ENCODE results near the gene CBFA2T2.

The CBFA2T2 gene

GRCh38 chr20:33606118-33606771, 116.3 kb downstream of the CBFA2T2 start:
- TF ChIP-seq TAF1 (IDR thresholded peaks at IDR 0.05; ENCODE audit: borderline replicate concordance, insufficient read depth, low read length) (no peak), SIN3A (IDR thresholded peaks at IDR 0.05; ENCODE audit: borderline replicate concordance, insufficient read depth, low read length) (no peak), POLR2AphosphoS5 (IDR thresholded peaks at IDR 0.05; ENCODE audit: low read depth, low read length) (no peak), FOXP2 (optimal IDR thresholded peaks at IDR 0.05; ENCODE audit: borderline replicate concordance, extremely low read depth, extremely low read length, insufficient read depth) (no peak)
- TF ChIP-seq, protein P1, sequence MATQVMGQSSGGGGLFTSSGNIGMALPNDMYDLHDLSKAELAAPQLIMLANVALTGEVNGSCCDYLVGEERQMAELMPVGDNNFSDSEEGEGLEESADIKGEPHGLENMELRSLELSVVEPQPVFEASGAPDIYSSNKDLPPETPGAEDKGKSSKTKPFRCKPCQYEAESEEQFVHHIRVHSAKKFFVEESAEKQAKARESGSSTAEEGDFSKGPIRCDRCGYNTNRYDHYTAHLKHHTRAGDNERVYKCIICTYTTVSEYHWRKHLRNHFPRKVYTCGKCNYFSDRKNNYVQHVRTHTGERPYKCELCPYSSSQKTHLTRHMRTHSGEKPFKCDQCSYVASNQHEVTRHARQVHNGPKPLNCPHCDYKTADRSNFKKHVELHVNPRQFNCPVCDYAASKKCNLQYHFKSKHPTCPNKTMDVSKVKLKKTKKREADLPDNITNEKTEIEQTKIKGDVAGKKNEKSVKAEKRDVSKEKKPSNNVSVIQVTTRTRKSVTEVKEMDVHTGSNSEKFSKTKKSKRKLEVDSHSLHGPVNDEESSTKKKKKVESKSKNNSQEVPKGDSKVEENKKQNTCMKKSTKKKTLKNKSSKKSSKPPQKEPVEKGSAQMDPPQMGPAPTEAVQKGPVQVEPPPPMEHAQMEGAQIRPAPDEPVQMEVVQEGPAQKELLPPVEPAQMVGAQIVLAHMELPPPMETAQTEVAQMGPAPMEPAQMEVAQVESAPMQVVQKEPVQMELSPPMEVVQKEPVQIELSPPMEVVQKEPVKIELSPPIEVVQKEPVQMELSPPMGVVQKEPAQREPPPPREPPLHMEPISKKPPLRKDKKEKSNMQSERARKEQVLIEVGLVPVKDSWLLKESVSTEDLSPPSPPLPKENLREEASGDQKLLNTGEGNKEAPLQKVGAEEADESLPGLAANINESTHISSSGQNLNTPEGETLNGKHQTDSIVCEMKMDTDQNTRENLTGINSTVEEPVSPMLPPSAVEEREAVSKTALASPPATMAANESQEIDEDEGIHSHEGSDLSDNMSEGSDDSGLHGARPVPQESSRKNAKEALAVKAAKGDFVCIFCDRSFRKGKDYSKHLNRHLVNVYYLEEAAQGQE (IDR thresholded peaks at IDR 0.05; ENCODE audit: insufficient read depth in 1 of 2, low read depth in 2 of 2, low read length in 2 of 2): no peak

DNA sequence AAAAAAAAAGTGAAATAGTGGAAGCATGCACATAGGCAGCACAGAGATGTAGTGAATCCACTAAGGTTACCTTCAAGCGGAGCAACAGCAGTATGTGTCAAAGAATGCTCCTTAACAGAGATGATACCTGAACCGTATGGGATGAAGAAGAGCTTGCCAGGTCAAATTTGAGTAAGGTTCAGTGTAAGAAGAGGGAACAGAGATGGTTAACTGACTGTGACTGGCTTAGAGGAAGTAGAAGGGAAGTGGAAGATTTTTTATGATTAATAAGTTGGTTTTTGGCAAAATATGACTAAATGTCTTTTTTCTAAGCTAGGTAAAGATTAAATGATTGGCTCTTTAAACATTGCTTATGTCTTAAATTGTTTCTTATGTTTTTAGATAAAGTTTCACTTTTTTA, 119.6 kb downstream of the CBFA2T2 start:
- no peak for TF ChIP-seq POLR2AphosphoS5 (IDR thresholded peaks at IDR 0.05; ENCODE audit: low read depth, low read length)
- TF ChIP-seq TAF1 (IDR thresholded peaks at IDR 0.05; ENCODE audit: borderline replicate concordance, insufficient read depth, low read length): no peak
- no peak for TF ChIP-seq FOXP2 (optimal IDR thresholded peaks at IDR 0.05; ENCODE audit: borderline replicate concordance, extremely low read depth, extremely low read length, insufficient read depth)
- TF ChIP-seq SIN3A (IDR thresholded peaks at IDR 0.05; ENCODE audit: borderline replicate concordance, insufficient read depth, low read length): no peak
- TF ChIP-seq, protein P1 (IDR thresholded peaks at IDR 0.05; ENCODE audit: insufficient read depth in 1 of 2, low read depth in 2 of 2, low read length in 2 of 2): no peak

GRCh38 chr20:33611106-33611505, 121.2 kb downstream of the CBFA2T2 start:
- no peak for TF ChIP-seq TAF1 (IDR thresholded peaks at IDR 0.05; ENCODE audit: borderline replicate concordance, insufficient read depth, low read length)
- TF ChIP-seq SIN3A (IDR thresholded peaks at IDR 0.05; ENCODE audit: borderline replicate concordance, insufficient read depth, low read length): no peak
- TF ChIP-seq POLR2AphosphoS5 (IDR thresholded peaks at IDR 0.05; ENCODE audit: low read depth, low read length): no peak

GRCh38 chr20:33612001-33612400, 122.1 kb downstream of the CBFA2T2 start:
- TF ChIP-seq SIN3A (IDR thresholded peaks at IDR 0.05; ENCODE audit: borderline replicate concordance, insufficient read depth, low read length) (no peak), FOXP2 (optimal IDR thresholded peaks at IDR 0.05; ENCODE audit: borderline replicate concordance, extremely low read depth, extremely low read length, insufficient read depth) (no peak), TAF1 (IDR thresholded peaks at IDR 0.05; ENCODE audit: borderline replicate concordance, insufficient read depth, low read length) (no peak), POLR2AphosphoS5 (IDR thresholded peaks at IDR 0.05; ENCODE audit: low read depth, low read length) (no peak)
- TF ChIP-seq, protein P1 (IDR thresholded peaks at IDR 0.05; ENCODE audit: insufficient read depth in 1 of 2, low read depth in 2 of 2, low read length in 2 of 2): no peak

GRCh38 chr20:33621717-33622400, 132.0 kb downstream of the CBFA2T2 start:
- TF ChIP-seq POLR2AphosphoS5 (IDR thresholded peaks at IDR 0.05; ENCODE audit: low read depth, low read length) (no peak), FOXP2 (optimal IDR thresholded peaks at IDR 0.05; ENCODE audit: borderline replicate concordance, extremely low read depth, extremely low read length, insufficient read depth) (no peak), SIN3A (IDR thresholded peaks at IDR 0.05; ENCODE audit: borderline replicate concordance, insufficient read depth, low read length) (no peak), TAF1 (IDR thresholded peaks at IDR 0.05; ENCODE audit: borderline replicate concordance, insufficient read depth, low read length) (no peak)
- TF ChIP-seq, protein P1 (IDR thresholded peaks at IDR 0.05; ENCODE audit: insufficient read depth in 1 of 2, low read depth in 2 of 2, low read length in 2 of 2): no peak

Measured in PFSK-1 (cell line).